Measurements from ENCODE around the gene DPM3.

GRCh38 chr1:155125511-155125945, 14.8 kb downstream of the DPM3 start:
- TF ChIP-seq POLR2A (IDR thresholded peaks at IDR 0.05; ENCODE audit: low read depth, low read length) (no peak), MAZ (IDR thresholded peaks at IDR 0.05; ENCODE audit: borderline replicate concordance, low read depth, low read length) (no peak), CTCF (conservative IDR thresholded peaks at IDR 0.05; ENCODE audit: low read depth, low read length) (no peak), FOS (IDR thresholded peaks at IDR 0.05; ENCODE audit: low read depth, low read length) (no peak), CEBPB (IDR thresholded peaks at IDR 0.05; ENCODE audit: low read depth, low read length) (no peak), MAFK (IDR thresholded peaks at IDR 0.05; ENCODE audit: low read depth, low read length) (no peak), RCOR1 (IDR thresholded peaks at IDR 0.05; ENCODE audit: insufficient replicate concordance, low read length) (no peak), RAD21 (IDR thresholded peaks at IDR 0.05; ENCODE audit: low read length) (no peak), CHD1 (IDR thresholded peaks at IDR 0.05; ENCODE audit: low read depth, low read length) (no peak), MXI1 (IDR thresholded peaks at IDR 0.05; ENCODE audit: borderline replicate concordance, low read depth, low read length) (no peak), BHLHE40 (IDR thresholded peaks at IDR 0.05; ENCODE audit: low read depth, low read length) (no peak), SMC3 (IDR thresholded peaks at IDR 0.05; ENCODE audit: low read depth, low read length) (no peak)
- TF ChIP-seq, protein P1, sequence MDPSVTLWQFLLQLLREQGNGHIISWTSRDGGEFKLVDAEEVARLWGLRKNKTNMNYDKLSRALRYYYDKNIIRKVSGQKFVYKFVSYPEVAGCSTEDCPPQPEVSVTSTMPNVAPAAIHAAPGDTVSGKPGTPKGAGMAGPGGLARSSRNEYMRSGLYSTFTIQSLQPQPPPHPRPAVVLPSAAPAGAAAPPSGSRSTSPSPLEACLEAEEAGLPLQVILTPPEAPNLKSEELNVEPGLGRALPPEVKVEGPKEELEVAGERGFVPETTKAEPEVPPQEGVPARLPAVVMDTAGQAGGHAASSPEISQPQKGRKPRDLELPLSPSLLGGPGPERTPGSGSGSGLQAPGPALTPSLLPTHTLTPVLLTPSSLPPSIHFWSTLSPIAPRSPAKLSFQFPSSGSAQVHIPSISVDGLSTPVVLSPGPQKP (IDR thresholded peaks at IDR 0.05; ENCODE audit: borderline replicate concordance, low read depth, low read length), result no peak
